Tongue (tissue), 2 donors: ENCODE results near the gene POLRMT. TPM values are rescaled to one million over a fixed set of nuclear protein-coding genes. Genes with fewer than 3 reads are reported as not detected.
"Not testable (repeated sequence)": the region's sequence is repeated elsewhere in the genome, so short reads cannot be mapped to it uniquely, and the experiment has no call there.

Source experiments
- DNase-seq: peaks from one replicate; pipeline ENCODE4 v3.0.0-alpha.2; 2015
- total RNA-seq: library from RNA; depleted of rRNA; stranded (reverse); fragments of >200 nt; gene quantifications from one replicate; pipeline ENCODE4 v1.2.3, GENCODE V29; 2014

Gene POLRMT
- 25.1 TPM for total RNA-seq

DNA sequence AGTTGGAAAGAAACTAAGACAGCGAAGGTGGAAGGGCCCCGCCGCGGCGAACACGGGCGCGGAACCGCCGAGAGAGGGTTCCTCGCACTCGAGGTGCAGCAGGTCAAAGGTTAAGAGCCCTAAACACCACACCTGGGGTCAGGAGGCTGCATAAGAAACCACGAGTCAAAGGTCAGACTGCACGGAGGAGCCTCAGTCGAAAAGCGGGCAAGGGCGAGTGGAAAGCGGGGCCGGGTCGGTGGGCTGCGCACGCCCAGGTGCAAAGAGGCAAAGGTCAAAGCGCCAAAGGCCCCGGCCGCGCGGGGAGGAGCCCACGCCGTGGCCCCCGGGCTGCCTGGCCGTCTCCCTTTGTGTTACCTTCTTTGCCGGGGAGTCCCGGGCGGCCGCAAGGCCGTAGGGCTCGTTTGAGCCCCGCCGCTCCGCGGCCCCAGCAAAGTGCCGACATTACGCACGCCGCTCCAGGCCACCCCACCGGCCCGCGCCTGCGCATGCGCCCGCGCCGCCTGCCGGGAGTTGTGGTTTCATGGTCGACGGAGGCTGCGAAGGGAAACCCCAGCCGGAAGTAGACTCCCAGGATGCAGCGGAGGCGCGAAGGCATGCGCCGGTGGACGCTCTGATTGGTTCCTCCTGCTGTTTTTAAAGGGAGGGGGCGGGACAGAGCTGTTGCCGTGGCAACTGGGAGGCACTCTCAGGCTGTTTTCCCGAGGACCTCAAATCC is at the start of gene POLRMT:
Gene POLRMT, minus strand, starts transcription at position 470 of the 718 bp plus-strand sequence. Its CDS starts 25 bp downstream, at position 445.
- peak; percentile 99 for DNase-seq

DNA sequence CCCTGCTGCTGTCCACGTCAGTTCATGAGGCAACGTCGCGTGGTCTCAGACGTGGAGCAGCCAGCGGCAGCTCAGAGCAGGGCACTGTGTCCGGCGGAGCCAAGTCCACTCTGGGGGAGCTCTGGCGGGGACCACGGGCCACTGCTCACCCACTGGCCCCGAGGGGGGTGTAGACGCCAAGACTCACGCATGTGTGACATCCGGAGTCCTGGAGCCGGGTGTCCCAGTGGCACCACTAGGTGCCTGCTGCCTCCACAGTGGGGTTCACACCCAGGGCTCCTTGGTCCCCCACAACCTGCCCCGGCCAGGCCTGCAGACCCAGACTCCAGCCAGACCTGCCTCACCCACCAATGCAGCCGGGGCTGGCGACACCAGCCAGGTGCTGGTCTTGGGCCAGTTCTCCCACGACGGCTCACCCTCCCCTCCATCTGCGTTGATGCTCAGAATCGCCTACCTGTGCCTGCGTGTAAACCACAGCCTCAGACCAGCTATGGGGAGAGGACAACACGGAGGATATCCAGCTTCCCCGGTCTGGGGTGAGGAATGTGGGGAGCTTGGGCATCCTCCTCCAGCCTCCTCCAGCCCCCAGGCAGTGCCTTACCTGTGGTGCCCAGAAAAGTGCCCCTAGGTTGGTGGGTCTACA is 49.5 kb upstream of the POLRMT start:
- no peak for DNase-seq

DNA sequence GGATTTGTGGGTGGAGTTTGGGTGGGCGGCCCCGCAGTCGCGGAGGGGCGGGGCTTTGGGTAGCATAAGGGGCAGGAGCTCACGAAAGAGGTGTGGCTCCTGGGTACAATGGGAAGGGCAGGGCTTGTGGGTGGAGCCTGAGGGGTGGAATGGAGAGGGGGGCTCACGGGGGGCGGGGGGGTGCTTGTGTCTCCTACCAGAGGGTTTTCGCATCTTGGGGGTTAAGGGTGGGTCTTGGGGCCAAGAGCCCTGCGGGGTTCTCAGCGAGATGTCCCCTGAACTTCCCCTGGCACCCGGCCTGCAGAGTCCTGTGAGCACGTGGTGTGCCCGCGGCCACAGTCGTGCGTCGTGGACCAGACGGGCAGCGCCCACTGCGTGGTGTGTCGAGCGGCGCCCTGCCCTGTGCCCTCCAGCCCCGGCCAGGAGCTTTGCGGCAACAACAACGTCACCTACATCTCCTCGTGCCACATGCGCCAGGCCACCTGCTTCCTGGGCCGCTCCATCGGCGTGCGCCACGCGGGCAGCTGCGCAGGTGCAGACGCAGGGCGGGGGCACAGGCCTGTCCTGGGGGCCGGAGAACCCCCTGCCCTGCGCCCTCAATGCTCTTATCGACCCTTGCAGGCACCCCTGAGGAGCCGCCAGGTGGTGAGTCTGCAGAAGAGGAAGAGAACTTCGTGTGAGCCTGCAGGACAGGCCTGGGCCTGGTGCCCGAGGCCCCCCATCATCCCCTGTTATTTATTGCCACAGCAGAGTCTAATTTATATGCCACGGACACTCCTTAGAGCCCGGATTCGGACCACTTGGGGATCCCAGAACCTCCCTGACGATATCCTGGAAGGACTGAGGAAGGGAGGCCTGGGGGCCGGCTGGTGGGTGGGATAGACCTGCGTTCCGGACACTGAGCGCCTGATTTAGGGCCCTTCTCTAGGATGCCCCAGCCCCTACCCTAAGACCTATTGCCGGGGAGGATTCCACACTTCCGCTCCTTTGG is 48.0 kb upstream of the POLRMT start:
- DNase-seq, result no peak

DNA sequence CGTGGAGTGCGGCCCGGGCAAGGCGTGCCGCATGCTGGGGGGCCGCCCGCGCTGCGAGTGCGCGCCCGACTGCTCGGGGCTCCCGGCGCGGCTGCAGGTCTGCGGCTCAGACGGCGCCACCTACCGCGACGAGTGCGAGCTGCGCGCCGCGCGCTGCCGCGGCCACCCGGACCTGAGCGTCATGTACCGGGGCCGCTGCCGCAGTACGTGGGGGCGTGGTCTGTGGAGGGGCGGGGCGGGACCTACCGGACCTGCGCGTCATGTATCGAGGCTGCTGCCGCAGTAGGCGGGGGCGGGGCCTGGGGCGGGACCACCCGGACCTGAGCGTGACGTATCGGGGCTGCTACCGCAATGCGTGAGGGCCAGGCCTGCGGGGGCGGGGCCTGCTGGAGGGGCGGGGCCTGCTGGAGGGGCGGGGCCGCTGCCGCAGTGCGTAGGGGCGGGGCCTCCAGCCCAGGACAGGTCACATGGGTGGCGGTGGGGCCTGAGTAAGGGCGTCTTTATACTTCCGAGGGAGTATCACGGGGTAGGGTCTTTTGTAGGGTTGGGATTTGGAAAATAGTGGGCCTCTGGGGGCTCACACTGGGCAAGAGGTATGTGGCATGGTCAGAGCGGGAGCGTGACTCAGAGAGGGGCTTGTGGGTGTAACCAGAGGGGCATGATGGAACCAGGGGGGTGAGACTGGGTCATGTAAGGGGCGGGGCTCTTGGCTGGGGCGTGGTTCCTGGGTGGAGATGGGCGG is 47.1 kb upstream of the POLRMT start:
- DNase-seq, result peak; percentile 99

DNA sequence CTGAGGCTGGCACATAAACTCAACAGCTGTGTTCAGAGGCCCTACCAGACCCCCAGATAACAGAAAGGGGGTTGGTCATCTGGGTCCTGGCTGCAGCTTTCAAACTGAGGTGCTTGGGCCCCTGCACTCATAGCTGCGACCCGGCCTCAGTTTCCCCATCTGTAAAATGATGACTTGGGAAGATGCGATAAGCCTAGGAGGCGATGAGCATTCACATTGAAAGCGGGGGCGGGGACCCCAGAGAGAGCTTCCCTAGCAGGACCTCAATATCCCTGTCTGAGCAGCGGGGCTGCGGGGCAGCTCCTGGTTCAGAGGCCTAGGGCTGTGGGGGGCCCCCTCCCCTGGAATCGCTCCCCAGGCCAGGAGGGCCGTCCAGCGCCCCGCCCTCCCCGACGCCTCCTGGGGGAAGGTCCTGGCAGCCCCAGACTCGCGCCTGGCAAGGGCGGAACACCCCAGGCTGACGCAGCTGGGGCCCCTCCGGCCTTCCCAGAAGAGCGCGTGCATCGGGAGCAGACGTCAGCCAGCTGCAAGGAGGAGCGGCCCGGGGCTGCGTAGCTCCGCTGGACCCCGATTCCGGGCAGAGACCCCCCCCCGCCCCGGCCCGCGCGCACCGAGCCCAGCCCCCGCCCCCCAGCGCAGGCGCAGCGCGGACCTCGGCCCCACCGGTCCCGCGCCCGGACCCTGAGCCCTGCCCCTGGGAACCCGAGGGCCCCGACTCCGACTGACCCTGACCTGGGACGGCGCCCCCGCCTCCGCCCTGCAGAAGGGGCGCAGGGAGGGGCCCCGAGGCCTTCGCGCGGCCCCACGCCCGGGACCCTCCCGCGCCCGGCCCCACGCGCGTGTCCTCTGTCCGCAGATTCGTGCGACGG is 46.3 kb upstream of the POLRMT start:
- DNase-seq, result peak; percentile 88

DNA sequence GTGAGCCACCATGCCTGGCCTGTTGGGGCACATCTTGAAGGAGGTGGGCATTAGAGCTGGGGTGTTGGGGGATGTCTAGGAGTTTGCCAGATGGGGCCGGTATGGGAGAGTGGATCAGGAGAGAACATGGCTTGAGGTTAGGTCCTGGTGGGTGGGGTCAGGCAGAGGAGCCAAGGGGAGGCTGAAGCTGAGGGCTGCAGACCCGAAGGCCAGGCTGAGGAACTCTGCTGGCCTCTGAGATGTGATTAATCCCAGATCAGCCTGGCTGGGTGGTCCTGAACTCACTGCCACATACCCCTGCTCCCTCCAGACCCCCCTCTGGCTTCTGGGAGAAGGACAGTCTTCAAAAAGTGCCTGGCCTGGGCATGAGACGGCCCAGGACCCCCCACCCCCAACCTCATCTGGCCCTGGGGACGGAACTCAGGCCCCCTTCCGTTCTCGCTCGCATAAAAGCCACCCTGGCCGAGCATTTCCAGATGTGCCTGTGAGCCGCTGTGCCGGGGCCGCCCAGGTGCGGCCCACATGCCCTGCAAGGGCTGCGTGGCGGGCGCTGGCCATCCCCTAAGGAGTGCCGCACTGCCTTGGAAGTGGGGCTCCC is 45.6 kb upstream of the POLRMT start:
- no peak for DNase-seq

DNA sequence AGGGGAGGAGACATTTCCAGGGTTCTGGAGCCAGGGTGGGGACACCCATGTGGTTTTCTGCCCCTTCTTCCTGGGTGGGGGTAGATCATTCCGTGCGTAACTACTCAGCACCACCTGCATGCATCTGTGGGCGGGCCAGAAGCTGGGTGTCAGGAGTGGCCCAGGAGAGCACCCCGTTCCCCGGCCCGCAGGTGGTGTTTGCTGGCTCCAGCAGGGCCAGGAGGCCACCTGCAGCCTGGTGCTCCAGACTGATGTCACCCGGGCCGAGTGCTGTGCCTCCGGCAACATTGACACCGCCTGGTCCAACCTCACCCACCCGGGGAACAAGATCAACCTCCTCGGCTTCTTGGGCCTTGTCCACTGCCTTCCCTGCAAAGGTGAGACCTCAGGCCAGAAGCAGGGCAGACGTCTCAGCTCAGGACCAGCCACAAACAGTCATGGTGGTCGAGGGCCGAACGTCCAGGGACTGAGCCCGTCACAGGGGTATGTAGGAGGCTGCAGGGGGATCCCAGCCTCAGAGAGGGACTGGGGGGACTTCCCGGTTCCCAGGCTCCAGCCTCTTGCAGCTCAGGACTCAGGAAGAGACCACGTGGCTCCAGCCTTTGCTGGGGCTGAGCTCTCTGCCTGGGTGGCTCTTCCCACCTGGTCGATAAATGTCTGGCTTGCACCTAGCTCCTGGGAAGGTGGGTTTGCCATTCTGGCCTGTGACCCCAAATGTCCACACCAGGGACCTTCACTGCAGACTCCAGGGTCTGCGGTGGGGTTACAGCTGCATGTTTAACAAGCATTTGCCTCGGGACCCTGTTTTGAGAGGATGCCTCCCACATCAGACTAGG is 44.5 kb upstream of the POLRMT start:
- DNase-seq, result no peak

DNA sequence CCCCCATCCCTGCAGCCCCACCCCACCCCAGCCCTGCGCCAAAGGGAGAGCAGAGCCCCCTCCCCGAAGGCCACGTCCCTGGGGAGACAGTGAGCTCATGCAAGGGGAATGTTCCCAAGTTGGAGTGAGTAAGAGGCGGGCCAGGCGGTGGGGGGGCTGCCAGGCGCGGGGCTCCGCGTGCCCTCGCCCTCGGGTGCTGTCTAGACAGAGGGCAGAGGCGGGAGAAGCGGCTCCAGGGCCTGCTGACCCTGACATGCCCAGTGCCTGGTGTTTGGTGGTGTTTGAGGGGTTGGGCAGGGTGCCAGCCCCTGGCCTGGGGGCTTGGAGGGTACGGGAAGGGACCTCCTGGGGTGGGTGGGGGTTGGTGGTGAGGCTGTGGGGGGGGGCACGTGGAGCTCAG is 43.9 kb upstream of the POLRMT start:
- peak; percentile 63 for DNase-seq

DNA sequence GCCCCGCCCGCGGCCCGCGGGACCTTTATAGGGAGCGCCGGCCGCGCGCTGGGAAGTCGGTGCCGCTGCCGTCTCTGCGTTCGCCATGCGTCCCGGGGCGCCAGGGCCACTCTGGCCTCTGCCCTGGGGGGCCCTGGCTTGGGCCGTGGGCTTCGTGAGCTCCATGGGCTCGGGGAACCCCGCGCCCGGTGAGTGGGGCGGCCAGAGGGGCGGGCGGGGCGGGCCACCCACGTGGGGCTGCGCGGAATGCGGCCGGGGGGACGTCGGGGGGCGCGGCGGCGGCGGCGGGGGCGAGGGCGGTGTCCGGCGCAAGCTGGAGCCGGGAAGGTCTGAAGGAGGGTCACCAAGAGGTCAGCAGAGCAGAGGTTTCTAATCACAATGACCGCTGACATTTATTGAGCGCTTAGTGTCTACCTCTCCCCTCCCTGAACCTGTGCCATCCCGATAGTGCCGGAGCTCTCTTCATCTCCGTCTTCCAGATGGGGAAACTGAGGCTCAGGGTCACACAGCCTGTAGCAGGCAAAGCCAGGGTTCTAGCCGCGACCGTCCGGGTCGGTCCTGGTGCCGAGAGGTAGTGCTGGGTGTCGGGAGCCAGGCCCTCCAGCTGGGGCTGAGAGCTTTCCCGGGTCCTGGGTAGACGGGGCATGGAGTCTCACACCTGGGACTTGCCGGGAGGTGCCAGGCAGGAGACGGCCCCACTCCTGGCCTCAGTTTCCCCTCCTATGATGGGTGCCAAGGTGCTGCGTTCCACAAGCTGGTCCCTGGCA is 43.2 kb upstream of the POLRMT start, which contains the start of gene FSTL3:
Gene FSTL3, plus strand, starts transcription at position 54 of the 767 bp plus-strand sequence. Its CDS starts 32 bp downstream, at position 86.
- DNase-seq, result peak; percentile 35

DNA sequence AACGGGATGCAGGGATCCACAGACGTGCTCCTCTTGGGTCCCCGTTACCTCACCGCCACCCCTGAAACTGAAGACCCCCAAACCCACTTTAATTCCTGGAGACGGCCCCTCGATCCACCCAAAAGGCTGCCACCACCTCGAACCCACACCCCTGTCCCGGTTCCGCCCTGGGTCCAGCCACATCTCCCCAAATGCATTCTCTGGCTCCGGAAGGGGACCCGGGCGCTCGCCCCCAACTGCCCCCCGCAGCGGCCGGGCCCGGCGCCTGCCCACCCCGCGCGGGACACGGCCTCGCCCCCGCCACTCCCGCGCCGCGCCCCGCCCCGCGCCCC is 42.6 kb upstream of the POLRMT start:
- no peak for DNase-seq

DNA sequence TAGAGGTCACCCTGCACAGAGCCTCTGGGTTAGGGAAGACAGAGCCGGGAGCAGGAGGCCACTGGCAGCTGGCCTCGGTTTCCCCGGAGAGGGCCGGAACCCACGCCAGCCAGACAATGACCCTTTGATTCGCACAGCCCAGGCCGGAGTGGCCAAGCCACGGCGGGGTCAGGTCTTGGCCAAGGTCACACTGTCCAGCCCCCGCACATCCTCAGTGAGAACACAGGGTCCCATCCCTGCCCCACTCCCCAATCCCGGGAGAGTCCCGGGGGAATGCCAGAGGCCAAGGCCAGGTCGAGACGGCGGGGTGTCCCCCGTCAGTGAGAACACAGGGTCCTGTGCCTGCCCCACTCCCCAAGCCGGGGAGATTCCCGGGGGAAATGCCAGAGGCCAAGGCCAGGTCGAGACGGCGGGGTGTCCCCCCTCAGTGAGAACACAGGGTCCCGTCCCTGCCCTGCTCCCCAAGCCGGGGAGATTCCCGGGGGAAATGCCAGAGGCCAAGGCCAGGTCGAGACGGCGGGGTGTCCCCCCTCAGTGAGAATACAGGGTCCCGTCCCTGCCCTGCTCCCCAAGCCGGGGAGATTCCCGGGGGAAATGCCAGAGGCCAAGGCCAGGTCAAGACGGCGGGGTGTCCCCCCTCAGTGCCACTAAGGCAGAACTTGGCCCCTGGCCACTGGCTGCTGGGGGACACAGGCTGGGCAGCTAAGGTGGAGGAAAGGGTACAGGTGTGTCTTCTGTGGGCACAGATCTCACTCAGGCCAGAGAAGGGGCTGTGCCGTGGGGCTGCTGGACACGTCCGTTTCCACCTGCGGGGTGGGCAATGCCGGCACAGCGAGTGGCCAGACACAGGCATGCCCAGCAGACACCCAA is 41.2 kb upstream of the POLRMT start:
- DNase-seq, result no peak

DNA sequence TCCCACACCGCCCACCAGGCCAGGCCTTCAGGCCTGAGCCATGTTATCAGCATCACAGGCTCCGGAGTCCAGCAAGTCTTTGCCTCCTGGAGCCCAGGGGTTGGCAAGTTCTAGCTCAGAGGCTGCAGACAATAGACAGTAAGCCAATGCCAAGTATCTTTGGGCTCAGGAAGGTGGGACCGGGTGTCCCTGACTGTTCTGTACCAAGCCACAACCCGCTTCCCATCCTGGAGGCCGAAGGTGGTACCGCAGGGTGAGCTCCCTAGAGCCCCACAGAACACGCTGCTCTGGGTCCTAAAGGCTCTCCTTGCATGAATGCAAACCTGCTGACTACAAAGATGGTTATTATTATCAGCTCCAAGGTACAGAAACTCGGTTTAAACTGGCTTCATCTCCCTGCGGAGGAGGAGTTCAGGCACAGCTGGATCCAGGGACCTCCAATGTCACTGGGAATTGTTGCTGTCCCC is 37.3 kb upstream of the POLRMT start:
- no peak for DNase-seq

DNA sequence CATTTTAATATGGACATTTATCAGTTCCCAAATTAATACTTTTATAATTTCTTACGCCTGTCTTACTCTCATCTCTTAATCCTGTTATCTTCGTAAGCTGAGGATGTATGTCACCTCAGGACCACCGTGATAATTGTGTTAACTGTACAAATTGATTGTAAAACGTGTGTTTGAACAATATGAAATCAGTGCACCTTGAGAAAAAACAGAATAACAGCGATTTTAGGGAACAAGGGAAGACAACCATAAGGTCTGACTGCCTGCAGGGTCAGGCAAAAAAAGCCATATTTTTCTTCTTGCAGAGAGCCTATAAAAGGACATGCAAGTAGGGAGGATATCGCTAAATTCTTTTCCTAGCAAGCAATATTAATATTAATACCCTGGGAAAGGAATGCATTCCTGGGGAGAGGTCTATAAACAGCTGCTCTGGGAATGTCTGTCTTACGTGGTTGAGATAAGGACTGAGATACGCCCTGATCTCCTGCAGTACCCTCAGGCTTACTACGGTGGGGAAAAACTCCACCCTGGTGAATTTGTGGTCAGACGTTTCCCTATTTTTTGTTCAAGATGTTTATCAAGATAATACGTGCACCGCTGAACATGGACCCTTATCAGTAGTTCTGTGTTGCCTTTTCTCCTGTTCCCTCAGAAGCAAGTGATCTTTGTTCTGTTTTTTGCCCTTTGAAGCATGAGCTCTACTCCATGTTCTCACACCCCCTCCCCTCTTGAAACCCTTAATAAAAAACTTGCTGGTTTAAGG is 35.5 kb upstream of the POLRMT start:
- not testable (repeated sequence) for DNase-seq

DNA sequence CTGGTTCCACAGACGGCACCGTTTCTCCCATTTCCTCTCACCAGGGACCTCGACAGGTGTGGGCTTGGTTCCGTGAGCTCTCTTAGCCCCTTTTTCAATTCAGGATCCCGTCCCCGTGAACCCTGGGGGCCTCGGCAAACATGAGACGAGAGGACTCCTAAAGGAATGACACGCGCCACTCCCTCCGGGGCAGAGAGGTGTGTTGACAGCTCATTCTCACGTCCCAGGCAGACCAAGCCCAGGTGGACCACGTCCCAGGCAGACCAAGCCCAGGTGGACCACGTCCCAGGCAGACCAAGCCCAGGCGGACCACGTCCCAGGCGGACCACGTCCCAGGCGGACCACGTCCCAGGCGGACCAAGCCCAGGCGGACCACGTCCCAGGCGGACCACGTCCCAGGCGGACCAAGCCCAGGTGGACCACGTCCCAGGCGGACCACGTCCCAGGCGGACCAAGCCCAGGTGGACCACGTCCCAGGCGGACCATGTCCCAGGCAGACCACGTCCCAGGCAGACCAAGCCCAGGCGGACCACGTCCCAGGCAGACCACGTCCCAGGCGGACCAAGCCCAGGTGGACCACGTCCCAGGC is 33.7 kb upstream of the POLRMT start:
- not testable (repeated sequence) for DNase-seq

DNA sequence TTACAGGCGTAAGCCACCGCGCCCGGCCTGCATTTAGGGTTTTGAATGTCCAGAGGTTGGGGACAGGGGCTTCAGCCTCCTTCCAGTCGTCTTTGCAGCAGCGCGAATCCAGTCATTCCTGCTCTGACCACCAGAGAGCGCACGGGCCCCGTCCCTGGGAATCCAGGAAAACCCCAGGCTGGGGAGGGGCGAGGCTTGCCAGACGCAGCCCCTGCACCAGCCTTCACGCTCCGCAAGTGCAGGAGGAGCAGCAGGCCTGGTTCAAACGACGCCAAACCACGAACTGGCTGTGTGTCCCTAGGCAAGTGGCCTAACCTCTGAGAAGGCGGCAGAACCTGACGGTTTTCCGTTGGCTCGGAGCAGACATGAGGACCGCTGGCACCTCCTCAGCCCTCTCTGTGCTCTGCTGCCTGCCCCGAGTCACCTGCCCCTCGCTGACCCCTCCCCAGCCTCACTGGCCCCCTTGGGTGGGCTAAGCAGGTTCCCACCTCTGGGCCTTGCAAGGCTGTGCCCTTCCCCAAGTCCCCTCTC is 31.6 kb upstream of the POLRMT start:
- peak; percentile 93 for DNase-seq

DNA sequence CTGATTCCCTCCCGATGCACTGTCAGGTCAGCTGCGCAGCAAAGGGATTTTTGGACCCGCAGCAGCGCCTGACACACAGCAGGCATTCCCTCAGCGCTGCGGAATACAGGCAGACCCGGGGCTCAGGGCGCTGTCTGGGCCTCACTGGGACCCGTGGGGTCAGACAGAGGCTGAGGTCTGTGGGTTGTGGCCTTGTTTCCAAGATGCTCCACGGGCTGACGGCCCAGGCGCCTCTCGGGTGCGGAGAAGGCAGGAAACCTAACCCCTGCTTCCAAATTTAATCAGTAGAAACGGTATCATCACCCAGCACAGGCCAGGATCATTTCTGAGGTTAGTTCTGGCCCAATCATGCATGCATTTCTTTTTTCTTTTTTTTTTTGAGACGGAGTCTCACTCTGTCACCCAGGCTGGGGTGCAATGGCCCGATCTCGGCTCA is 30.4 kb upstream of the POLRMT start:
- no peak for DNase-seq
